Activated CD8-positive, alpha-beta memory T cell treated with anti-CD3 and anti-CD28 coated beads for 1 hour (primary cell): Measurements from ENCODE around the gene SH3TC2.
A peak's percentile ranks its signal among the peaks of the same experiment; 100 is the strongest.

Source experiments
- DNase-seq, 2 donors: peaks; one replicate each; pipeline ENCODE4 v3.0.0-alpha.2; 2020; ENCODE audit warnings: low read depth in 1 of 2; ENCODE audit errors: extremely low read depth in 1 of 2

SH3TC2 gene

GRCh38 chr5:149061341-149061740 is 1.5 kb downstream of the SH3TC2 start:
- DNase-seq, result no peak

DNA sequence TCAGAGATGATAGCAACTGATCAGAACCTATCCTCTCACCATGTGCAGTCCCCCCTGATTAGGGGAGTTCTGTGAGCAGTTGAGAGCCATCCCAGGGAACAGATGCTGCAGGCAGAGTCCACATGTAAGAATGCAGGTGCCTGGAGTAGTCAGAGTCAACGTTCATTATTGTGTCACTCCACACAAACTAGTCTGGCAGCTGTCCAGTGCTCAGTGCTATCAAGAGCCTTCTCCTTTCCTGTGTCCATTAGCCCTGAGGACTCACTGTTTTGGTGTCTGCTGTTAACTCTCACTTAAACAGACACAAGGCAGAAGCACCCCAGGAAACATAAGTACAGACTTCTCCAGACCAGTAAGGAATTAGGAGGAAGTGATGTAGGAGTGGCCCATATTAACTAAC is 2.5 kb downstream of the SH3TC2 start:
- no peak for DNase-seq

- DNase-seq, result no peak
Observed at GRCh38 chr5:149056616-149057165, 6.2 kb downstream of the SH3TC2 start.

DNA sequence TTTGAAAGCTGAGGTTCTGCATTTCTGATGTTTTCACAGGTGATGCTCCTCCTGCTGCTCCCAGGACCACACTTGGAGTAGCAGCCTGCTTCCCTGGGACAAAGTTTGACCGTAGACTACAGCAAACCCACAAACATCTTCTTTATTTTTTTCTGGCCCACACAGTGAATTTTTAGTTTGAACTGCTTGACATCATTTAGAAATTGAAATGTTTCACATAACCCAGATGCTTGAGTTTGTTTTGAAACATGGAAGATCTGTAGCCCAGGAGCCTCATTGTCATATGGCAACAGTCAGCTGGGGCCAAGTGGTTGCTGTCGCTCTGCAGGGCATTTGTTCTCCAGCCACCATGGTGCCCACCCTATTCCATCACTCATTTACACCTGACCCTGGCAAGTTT is 8.4 kb downstream of the SH3TC2 start:
- DNase-seq, result no peak

DNA sequence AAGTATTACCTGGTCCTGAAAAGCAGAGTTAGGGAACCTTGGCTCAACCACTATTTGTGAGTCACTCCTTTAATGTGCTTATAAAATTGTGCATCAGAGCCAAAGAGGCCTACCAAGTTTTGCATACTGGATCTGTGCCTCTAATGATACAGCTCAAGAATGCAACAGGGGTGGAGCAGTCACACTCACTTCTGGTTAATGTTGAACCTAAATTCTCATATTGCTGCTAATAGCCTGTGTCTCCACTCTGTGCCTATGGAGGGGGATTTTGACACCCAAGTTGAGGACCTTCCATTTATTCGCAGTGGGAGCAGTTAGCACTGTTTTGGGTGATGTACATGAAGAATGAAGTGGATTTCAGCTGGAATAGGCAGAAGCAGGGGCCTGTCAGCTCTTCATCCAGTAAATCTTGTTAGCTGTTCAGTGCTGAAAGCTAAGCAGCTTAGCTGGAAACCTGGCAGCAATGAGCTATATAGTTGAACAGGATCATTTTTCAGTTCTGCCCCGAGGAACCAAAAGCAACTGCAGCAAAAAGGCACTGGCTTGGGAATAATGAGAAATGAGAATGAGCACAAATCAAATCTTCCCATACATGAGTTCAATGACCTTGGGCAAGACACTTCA is 9.7 kb downstream of the SH3TC2 start:
- no peak for DNase-seq

- no peak for DNase-seq
Observed at GRCh38 chr5:149049371-149049781, 13.5 kb downstream of the SH3TC2 start.

GRCh38 chr5:149048811-149049210 is 14.1 kb downstream of the SH3TC2 start:
- no peak for DNase-seq

DNA sequence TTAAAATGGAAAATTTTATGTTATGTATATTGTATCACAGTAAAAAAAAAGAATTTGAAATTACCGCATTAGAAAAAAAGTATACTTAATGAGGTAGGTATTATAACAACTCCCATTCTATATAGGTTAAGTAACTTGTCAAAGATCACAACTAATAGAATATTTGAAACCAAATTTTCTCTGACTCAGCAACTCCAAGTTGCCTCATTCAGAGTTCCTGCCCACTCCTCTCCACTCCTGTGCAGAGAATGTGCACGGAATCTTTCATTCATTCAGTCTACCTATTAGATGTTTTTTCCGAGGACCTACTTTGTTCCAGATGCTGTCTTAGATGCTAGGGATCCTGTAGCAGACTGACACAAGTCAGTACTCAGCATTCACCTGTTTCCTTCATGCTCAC is 15.4 kb downstream of the SH3TC2 start:
- DNase-seq, result no peak

DNA sequence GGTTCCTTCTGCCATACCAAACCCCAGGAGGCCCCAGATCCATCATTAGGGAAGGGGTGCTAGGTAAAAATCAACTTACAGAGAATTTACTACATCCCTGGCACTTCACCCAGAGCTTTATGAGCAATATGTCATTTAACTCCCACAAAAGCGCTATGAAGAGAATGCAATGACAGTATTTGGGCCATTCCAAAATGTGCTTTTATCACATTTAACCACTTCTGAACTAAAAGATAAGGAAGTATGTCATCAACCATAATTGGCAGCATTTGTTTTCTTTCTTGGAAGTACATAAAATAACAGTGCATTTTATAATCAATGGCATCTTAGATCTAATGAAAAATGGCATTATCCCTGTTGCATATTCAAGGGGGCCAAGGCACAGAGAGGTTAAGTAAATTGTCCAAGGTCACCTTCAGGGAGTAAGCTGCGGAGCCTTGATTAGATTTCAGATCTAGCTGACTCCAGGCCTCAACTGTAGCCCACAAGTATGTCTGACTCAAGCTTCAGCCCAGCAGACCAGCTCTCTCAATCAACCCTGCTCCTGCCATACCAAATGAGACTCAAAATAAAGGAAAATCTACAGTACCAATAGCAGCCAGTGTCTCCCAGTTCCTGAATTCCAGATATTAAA is 16.5 kb downstream of the SH3TC2 start:
- DNase-seq, result no peak

GRCh38 chr5:149045089-149045460 is 17.8 kb downstream of the SH3TC2 start:
- DNase-seq, result no peak

DNA sequence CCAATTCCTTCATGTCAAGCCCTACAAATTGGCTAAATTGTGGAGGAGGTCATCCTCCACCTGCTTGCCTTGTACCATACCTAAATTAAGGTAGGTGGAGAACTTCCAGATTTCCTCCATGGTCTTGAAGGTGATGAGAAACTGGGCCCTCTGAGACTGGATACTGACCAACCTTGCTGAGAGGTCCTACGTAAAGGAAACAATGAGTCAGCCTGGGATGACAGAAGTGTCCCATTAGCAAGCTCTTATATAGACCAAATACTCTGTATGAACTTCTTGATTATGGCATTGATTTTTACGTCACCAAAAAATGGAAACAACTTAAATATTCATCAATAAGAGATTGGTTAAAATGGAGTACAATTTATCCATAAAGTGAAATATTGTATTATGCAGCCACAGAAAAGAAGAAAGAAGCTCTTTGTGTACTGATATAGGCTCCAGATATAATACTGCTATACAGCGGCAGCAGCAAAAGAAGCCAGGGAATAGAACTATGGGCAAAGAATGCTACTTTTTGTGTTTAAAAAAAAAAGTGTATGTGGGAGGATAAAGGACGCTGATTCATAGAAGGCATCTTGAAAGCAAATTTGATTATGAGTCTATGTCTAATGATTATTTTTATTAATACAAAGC is 18.3 kb downstream of the SH3TC2 start:
- no peak for DNase-seq

DNA sequence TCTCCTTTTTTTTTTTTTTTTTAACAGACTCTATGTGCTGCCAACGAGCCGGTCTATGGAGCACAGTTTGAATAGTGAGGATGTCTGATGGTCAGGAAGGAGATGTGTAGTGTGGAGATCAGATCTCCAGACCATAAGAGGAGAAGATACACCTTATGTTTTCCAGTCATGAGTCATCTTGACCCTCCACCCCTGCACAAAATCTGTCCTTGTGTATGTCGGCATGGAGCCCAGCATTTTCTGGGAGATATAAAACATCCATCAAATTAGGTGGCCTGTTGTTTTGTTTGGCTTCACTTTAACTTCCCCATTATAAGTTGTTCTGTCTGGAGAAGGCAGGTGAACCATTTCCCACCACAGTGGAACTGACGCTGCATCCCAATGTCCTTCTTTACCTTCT is 19.2 kb downstream of the SH3TC2 start:
- DNase-seq, result no peak

DNA sequence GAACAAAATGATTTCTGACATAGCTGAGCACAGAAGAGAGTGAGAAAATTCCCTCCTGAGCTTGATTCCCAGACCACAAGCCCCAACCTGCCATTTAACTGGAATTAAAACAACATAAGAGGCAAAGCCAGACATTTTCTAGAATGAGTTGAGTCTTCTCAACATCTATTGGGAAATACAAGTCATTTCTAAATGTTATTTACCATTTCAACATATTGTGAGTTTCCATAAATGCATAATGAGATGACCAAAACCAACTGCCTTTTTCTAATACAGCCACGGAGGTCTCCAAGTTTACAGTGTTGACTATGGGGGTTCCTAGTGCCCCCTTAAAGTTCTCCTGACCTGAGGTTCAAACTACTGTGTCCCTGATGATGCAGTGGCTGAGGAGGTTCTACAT is 20.0 kb downstream of the SH3TC2 start:
- DNase-seq, result no peak

GRCh38 chr5:149041242-149041641 is 21.6 kb downstream of the SH3TC2 start:
- DNase-seq, result no peak

DNA sequence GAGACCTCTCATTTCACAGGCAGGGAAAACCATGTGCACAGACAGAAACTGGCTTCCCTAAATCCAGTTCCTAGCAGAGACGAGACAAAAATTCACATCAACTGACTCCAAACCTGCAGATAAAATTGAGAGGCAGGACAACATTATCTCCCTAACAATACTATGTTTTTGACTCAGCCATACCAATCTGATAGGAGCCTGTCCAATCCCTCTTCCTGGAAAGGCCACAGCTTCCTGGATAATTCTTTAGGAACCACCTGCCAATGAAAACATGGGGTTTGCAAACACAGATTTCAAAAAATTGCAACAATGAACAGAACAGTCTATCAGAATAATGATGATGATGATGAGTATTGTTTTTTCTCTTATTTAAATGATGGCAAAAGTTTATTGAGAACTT is 22.4 kb downstream of the SH3TC2 start:
- no peak for DNase-seq

- no peak for DNase-seq
Observed at GRCh38 chr5:149039506-149039905, 23.4 kb downstream of the SH3TC2 start.

DNA sequence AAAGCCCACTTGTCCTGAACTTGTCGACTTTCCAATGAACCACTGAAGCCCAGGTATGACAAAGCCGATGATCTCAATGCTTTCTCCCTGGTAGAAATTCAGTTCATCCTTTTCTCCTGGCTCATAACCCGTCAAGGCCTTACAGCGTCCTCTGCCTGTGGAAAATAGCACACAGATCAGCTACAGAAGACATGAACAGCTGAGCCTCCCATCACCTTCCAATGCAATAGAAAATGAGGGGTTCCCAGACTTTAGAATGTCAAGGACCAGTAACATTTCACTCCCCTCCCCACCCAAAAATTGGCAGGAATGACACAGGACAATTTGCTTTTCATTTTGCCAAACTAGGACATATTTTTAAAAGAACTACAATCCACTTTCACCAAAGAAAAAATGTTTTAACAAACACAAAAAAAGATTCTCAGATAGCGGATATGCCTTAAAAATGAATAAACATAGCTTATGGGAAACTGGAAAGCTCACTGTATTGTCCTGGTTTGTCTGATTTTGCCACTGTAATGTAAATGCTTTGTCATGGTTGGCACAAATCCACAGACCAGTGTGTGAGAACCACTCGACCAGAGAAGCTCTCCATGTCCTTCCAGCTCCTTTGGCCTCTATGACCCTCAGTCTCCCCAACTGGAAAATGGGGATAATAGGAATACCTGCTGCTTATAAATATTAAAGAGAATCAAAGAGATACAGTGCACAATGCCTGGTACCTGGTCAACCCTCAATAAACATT is 24.4 kb downstream of the SH3TC2 start:
- no peak for DNase-seq

DNA sequence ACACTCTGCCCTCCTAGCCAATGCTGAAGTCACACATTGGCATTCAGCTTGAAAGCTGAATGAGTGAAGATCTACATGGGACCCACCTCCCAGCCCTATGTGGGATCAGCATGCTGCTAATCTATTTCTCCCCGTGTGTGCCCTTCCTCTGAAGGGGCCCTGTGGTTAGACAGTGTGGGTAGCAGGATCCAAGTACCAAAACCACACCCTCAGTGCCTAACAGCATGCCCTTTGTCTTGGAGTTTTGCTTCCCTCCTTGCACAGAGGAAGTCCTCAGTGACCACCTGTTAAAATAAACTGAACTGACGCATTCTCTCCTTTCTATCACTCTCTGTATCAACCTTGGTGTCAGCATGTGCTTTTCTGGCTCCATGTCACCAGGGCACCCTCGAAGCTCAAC is 25.0 kb downstream of the SH3TC2 start:
- no peak for DNase-seq

- no peak for DNase-seq
Observed at GRCh38 chr5:149036970-149037369, 25.9 kb downstream of the SH3TC2 start.

- no peak for DNase-seq
Observed at GRCh38 chr5:149036168-149036567, 26.7 kb downstream of the SH3TC2 start.

DNA sequence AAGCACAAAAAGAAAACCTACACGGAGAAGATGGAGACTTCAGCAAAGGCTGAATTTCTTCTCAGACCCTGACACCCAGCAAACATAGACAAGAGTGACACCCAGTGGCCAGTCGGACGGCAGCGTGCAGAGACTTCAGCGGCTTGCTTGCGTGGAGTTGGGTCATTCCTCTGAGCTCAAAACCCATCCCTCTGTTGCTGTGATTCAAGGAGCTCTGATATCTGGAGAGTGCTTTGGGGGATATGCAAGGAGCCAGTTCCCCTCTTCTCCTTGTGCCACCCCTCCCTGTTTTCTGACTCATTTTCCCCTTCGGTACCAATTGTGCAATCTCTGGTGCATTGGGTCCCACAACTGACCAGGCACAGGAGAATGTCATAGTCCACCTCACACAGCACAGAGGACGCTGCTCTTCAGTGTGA is 27.5 kb downstream of the SH3TC2 start:
- DNase-seq, result peak; percentile 24 to 39
